NCI-H2227 treated with DMSO at 0.1 percent for 48 hours (cell line): ENCODE measurements around the gene STON2.

Source experiments
- DNase-seq: peaks from one replicate; lab custom pipeline; 2025; lab: John Stamatoyannopoulos, UW

Gene STON2

GRCh38 chr14:81301813-81302212, 98.3 kb downstream of the STON2 start:
- no peak for DNase-seq

GRCh38 chr14:81301371-81301770, 98.8 kb downstream of the STON2 start:
- no peak for DNase-seq

- DNase-seq: no peak
Observed at GRCh38 chr14:81298911-81299310, 101.2 kb downstream of the STON2 start.

- DNase-seq: no peak
Observed at GRCh38 chr14:81298122-81298521, 102.0 kb downstream of the STON2 start.

GRCh38 chr14:81295958-81296923, 103.9 kb downstream of the STON2 start:
- no peak for DNase-seq

- DNase-seq: no peak
Observed at GRCh38 chr14:81289516-81289915, 110.6 kb downstream of the STON2 start.

GRCh38 chr14:81286574-81287370, 113.4 kb downstream of the STON2 start:
- no peak for DNase-seq

GRCh38 chr14:81285245-81285644, 114.9 kb downstream of the STON2 start:
- no peak for DNase-seq

- no peak for DNase-seq
Observed at GRCh38 chr14:81281332-81281731, 118.8 kb downstream of the STON2 start.

- no peak for DNase-seq
Observed at GRCh38 chr14:81280136-81280791, 119.9 kb downstream of the STON2 start.

GRCh38 chr14:81277096-81277495, 123.0 kb downstream of the STON2 start:
- DNase-seq: no peak

GRCh38 chr14:81276073-81277069, 123.8 kb downstream of the STON2 start:
- peak; percentile 42 for DNase-seq

- DNase-seq: peak; percentile 42
Observed at GRCh38 chr14:81275305-81276072, 124.6 kb downstream of the STON2 start.

- DNase-seq: no peak
Observed at GRCh38 chr14:81273961-81274575, 126.1 kb downstream of the STON2 start.

- DNase-seq: no peak
Observed at GRCh38 chr14:81273521-81273920, 126.6 kb downstream of the STON2 start.

- no peak for DNase-seq
Observed at GRCh38 chr14:81272317-81272716, 127.8 kb downstream of the STON2 start.

GRCh38 chr14:81269979-81270375, 130.1 kb downstream of the STON2 start:
- DNase-seq: no peak

- peak; percentile 66 for DNase-seq
Observed at GRCh38 chr14:81269100-81269978, 130.8 kb downstream of the STON2 start.

GRCh38 chr14:81268016-81268416, 132.1 kb downstream of the STON2 start:
- DNase-seq: no peak
